HL-60 (cell line): ENCODE measurements around the gene ECEL1.

Source experiments
- POLR2AphosphoS5 ChIP-seq: IDR thresholded peaks from 2 replicates; pipeline ENCODE4 v1.6.1; 2012; ENCODE audit warnings: low read depth
- REST ChIP-seq: IDR thresholded peaks from 2 replicates; pipeline ENCODE4 v1.6.1; 2012; ENCODE audit warnings: low read depth; ENCODE audit not compliant: insufficient replicate concordance
- TF ChIP-seq, protein P1 (sequence below): IDR thresholded peaks from one replicate; pipeline ENCODE4 v1.5.1; 2011; ENCODE audit warnings: low read length, control low read depth, inconsistent platforms; ENCODE audit not compliant: insufficient read depth

DNA sequence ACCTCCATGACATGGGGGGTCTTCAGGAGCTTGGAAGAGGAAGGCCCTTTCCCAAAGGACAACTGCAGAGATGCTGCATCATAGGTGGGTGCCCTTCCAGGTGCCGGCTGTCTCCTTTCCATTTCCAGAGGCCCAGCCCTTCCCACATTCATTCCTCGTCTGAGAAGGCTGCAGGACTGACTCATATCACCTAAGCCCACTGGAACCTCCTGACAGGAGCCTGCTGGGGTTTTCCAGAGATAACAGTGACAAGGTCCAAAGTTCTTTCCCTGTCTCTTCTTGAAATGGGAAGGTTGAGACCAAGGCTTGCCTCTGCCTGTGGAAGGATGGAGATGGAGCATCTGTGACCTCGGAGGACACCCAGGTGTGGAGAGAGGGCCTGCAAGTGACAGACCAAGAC is 28.9 kb upstream of the ECEL1 start:
- TF ChIP-seq, protein P1, sequence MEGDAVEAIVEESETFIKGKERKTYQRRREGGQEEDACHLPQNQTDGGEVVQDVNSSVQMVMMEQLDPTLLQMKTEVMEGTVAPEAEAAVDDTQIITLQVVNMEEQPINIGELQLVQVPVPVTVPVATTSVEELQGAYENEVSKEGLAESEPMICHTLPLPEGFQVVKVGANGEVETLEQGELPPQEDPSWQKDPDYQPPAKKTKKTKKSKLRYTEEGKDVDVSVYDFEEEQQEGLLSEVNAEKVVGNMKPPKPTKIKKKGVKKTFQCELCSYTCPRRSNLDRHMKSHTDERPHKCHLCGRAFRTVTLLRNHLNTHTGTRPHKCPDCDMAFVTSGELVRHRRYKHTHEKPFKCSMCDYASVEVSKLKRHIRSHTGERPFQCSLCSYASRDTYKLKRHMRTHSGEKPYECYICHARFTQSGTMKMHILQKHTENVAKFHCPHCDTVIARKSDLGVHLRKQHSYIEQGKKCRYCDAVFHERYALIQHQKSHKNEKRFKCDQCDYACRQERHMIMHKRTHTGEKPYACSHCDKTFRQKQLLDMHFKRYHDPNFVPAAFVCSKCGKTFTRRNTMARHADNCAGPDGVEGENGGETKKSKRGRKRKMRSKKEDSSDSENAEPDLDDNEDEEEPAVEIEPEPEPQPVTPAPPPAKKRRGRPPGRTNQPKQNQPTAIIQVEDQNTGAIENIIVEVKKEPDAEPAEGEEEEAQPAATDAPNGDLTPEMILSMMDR = no peak
- TF ChIP-seq POLR2AphosphoS5 (no peak), REST (no peak)
